Effector memory CD4-positive, alpha-beta T cell (primary cell): ENCODE measurements around the gene SEC24D.

Experiments
- DNase-seq, 3 donors: peaks; one replicate each; pipeline ENCODE4 v3.0.0-alpha.2; 2020
- H3K27ac ChIP-seq: 2 replicates; pipeline ENCODE4 v1.7.0; 2013; ENCODE audit warnings: mild to moderate bottlenecking, low read length, moderate library complexity; ENCODE audit not compliant: insufficient read depth, poor library complexity, severe bottlenecking
- H3K27me3 ChIP-seq: replicated peaks from 2 replicates; pipeline ENCODE4 v1.7.0; 2013; ENCODE audit warnings: mild to moderate bottlenecking, low read length; ENCODE audit not compliant: insufficient read depth, control insufficient read depth, poor library complexity, severe bottlenecking
- H3K36me3 ChIP-seq: 2 replicates; pipeline ENCODE4 v1.7.0; 2013; ENCODE audit warnings: mild to moderate bottlenecking, low read length, moderate library complexity; ENCODE audit not compliant: control insufficient read depth, insufficient read depth
- H3K4me1 ChIP-seq: 2 replicates; pipeline ENCODE4 v1.7.0; 2013; ENCODE audit warnings: low read length, mild to moderate bottlenecking; ENCODE audit not compliant: control insufficient read depth, insufficient read depth, poor library complexity, severe bottlenecking
- H3K4me3 ChIP-seq: 2 replicates; pipeline ENCODE4 v1.7.0; 2013; ENCODE audit warnings: low read length, low read depth, mild to moderate bottlenecking; ENCODE audit not compliant: insufficient read depth, poor library complexity, severe bottlenecking
- H3K9me3 ChIP-seq: 2 replicates; pipeline ENCODE4 v1.7.0; 2013; ENCODE audit warnings: mild to moderate bottlenecking, low read length, moderate library complexity; ENCODE audit not compliant: control insufficient read depth

The SEC24D gene

GRCh38 chr4:118776157-118776954, 59.6 kb downstream of the SEC24D start:
- H3K9me3 ChIP-seq, result no peaks in the 10 kb centered on the region
- no peak overlapping the region for H3K27ac ChIP-seq
- H3K4me3 ChIP-seq, result no peak overlapping the region
- H3K4me1 ChIP-seq, result no peaks in the 10 kb centered on the region
- no peaks in the 10 kb centered on the region for H3K27me3 ChIP-seq
- no peaks in the 10 kb centered on the region for H3K36me3 ChIP-seq
- no peak for DNase-seq

- H3K27ac ChIP-seq, result no peak overlapping the region
- no peaks in the 10 kb centered on the region for H3K4me1 ChIP-seq
- no peaks in the 10 kb centered on the region for H3K36me3 ChIP-seq
- no peaks in the 10 kb centered on the region for H3K9me3 ChIP-seq
- DNase-seq, result no peak
- no peaks in the 10 kb centered on the region for H3K27me3 ChIP-seq
- H3K4me3 ChIP-seq, result no peak overlapping the region
Measured at GRCh38 chr4:118775405-118775804, 60.5 kb downstream of the SEC24D start.

GRCh38 chr4:118774989-118775388, 60.9 kb downstream of the SEC24D start:
- no peaks in the 10 kb centered on the region for H3K36me3 ChIP-seq
- H3K27me3 ChIP-seq, result no peaks in the 10 kb centered on the region
- no peak overlapping the region for H3K27ac ChIP-seq
- DNase-seq, result no peak
- H3K9me3 ChIP-seq, result no peaks in the 10 kb centered on the region
- H3K4me3 ChIP-seq, result no peak overlapping the region
- no peaks in the 10 kb centered on the region for H3K4me1 ChIP-seq

GRCh38 chr4:118774321-118774720, 61.6 kb downstream of the SEC24D start:
- no peak for DNase-seq
- no peak overlapping the region for H3K27ac ChIP-seq
- H3K36me3 ChIP-seq, result no peaks in the 10 kb centered on the region
- no peaks in the 10 kb centered on the region for H3K4me1 ChIP-seq
- H3K9me3 ChIP-seq, result no peaks in the 10 kb centered on the region
- no peaks in the 10 kb centered on the region for H3K27me3 ChIP-seq
- no peak overlapping the region for H3K4me3 ChIP-seq

GRCh38 chr4:118773429-118773792, 62.5 kb downstream of the SEC24D start:
- no peak for DNase-seq
- Histone ChIP-seq H3K36me3 (no peaks in the 10 kb centered on the region), H3K27ac (no peak overlapping the region), H3K27me3 (no peaks in the 10 kb centered on the region), H3K4me1 (no peaks in the 10 kb centered on the region), H3K9me3 (no peaks in the 10 kb centered on the region), H3K4me3 (no peak overlapping the region)

GRCh38 chr4:118772767-118773428, 63.0 kb downstream of the SEC24D start:
- Histone ChIP-seq H3K36me3 (no peaks in the 10 kb centered on the region), H3K9me3 (no peaks in the 10 kb centered on the region), H3K27ac (no peak overlapping the region), H3K27me3 (no peaks in the 10 kb centered on the region), H3K4me1 (no peaks in the 10 kb centered on the region), H3K4me3 (no peak overlapping the region)
- no peak for DNase-seq

GRCh38 chr4:118772081-118772766, 63.7 kb downstream of the SEC24D start:
- Histone ChIP-seq H3K4me3 (no peak overlapping the region), H3K4me1 (no peaks in the 10 kb centered on the region), H3K27me3 (no peaks in the 10 kb centered on the region), H3K9me3 (no peaks in the 10 kb centered on the region), H3K36me3 (peaks cover 1% of the 10 kb centered on the region), H3K27ac (no peak overlapping the region)
- no peak for DNase-seq

GRCh38 chr4:118770741-118771187, 65.2 kb downstream of the SEC24D start:
- Histone ChIP-seq H3K4me3 (no peak overlapping the region), H3K36me3 (peaks cover 13% of the 10 kb centered on the region), H3K4me1 (no peaks in the 10 kb centered on the region), H3K27ac (no peak overlapping the region), H3K9me3 (no peaks in the 10 kb centered on the region), H3K27me3 (no peaks in the 10 kb centered on the region)
- no peak for DNase-seq

GRCh38 chr4:118769161-118769560, 66.8 kb downstream of the SEC24D start:
- H3K27me3 ChIP-seq, result no peaks in the 10 kb centered on the region
- peaks cover 16% of the 10 kb centered on the region for H3K36me3 ChIP-seq
- H3K4me3 ChIP-seq, result no peak overlapping the region
- H3K27ac ChIP-seq, result no peak overlapping the region
- no peaks in the 10 kb centered on the region for H3K9me3 ChIP-seq
- H3K4me1 ChIP-seq, result no peaks in the 10 kb centered on the region
- no peak for DNase-seq

GRCh38 chr4:118767109-118767508, 68.8 kb downstream of the SEC24D start:
- no peak for DNase-seq
- Histone ChIP-seq H3K4me1 (no peaks in the 10 kb centered on the region), H3K36me3 (peaks cover 30% of the 10 kb centered on the region), H3K27ac (no peak overlapping the region), H3K9me3 (no peaks in the 10 kb centered on the region), H3K4me3 (no peak overlapping the region), H3K27me3 (no peaks in the 10 kb centered on the region)
